Measurements from ENCODE around the gene NID1.

Gene NID1

DNA sequence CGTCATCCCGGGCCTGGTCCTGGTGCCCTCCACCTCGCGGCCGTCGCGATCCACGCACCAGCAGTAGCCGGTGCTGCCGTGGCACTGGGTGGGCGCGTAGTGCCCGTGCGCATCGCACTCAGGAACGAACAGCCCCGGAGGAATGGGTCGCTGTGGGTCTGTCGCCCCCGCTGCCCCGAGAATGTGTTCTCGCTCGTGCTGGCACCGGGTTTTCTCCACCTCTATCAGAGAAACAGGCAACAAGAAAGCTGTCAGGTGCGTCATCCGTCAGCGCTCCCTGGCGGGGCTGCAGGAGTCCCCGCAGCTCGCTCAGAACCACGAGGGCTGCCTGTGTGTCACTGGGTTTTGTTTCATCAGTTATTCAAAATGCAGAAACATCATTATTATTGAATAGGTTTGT is 71.2 kb downstream of the NID1 start:
- Histone ChIP-seq H3K4me3 (ENCODE audit: low read depth in 1 of 2, low read length in 2 of 2) (no peak overlapping the region), H3K36me3 (ENCODE audit: control insufficient read depth in 1 of 2, insufficient read depth in 2 of 2, low read length in 2 of 2) (peaks cover 36 to 92% of the 10 kb centered on the region in 2 donors), H3K27ac (ENCODE audit: low read length) (no peak overlapping the region), H3K4me1 (ENCODE audit: control insufficient read depth in 1 of 2, insufficient read depth in 2 of 2, low read length in 2 of 2) (no peaks in the 10 kb centered on the region), H3K27me3 (ENCODE audit: low read depth, low read length) (no peaks in the 10 kb centered on the region), H3K9me3 (ENCODE audit: control insufficient read depth in 1 of 2, low read length in 2 of 2) (peaks cover 0 to 8% of the 10 kb centered on the region in 2 donors)

DNA sequence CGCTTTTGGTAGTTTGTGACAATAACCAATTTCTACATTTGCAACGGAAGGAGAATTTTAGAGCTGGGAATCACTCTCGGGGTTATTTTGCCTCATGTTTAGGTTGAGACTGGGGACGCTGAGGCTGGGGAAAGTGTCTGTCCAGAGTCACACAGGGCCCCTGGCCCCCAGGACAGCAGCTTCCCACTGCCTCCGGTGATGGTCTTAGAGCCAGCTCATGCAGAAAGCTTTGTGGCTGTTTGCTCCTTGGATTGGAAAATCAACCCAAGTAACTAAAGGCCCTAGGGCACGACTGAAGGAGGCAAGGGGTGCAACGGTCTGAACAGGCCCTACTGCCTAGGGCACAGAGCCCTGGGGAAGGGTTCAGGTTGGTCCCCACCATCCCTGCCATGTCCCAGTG is 72.0 kb downstream of the NID1 start:
- Histone ChIP-seq H3K27ac (ENCODE audit: low read length) (no peak overlapping the region), H3K36me3 (ENCODE audit: control insufficient read depth in 1 of 2, insufficient read depth in 2 of 2, low read length in 2 of 2) (peaks cover 44 to 94% of the 10 kb centered on the region in 2 donors)

DNA sequence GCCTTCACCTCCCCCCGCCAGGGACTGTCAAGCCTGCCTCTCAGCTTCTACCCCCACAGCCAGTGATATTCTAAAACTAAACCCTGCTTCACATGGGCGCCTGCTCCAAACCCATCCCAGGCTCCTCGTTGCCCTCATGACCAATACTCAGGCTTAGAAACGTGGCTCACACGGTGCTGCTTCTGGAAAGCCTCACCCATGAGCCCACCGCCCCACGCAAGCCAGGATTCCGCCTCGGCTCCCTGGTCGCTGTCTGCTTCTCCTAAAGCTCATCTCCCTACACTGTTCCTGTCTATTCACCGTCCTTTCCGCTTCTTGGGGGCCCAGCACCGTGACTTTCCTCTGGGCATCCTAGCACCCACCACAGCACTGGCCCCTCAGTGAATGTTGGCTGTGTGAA is 72.5 kb downstream of the NID1 start:
- H3K4me3 ChIP-seq (ENCODE audit: low read depth in 1 of 2, low read length in 2 of 2), result no peak overlapping the region
- no peaks in the 10 kb centered on the region for H3K27me3 ChIP-seq (ENCODE audit: low read depth, low read length)
- no peak overlapping the region for H3K27ac ChIP-seq (ENCODE audit: low read length)
- H3K4me1 ChIP-seq (ENCODE audit: control insufficient read depth in 1 of 2, insufficient read depth in 2 of 2, low read length in 2 of 2), result no peaks in the 10 kb centered on the region
- H3K36me3 ChIP-seq (ENCODE audit: control insufficient read depth in 1 of 2, insufficient read depth in 2 of 2, low read length in 2 of 2), result peaks cover 48 to 97% of the 10 kb centered on the region in 2 donors
- peaks cover 0 to 8% of the 10 kb centered on the region in 2 donors for H3K9me3 ChIP-seq (ENCODE audit: control insufficient read depth in 1 of 2, low read length in 2 of 2)

More for the DNA sequence above, 72.0 kb downstream of the NID1 start:
- Histone ChIP-seq H3K9me3 (ENCODE audit: control insufficient read depth in 1 of 2, low read length in 2 of 2) (peaks cover 0 to 8% of the 10 kb centered on the region in 2 donors), H3K4me3 (ENCODE audit: low read depth in 1 of 2, low read length in 2 of 2) (no peak overlapping the region), H3K4me1 (ENCODE audit: control insufficient read depth in 1 of 2, insufficient read depth in 2 of 2, low read length in 2 of 2) (no peaks in the 10 kb centered on the region), H3K27me3 (ENCODE audit: low read depth, low read length) (no peaks in the 10 kb centered on the region)

GRCh38 chr1:235990330-235990795 is 74.5 kb downstream of the NID1 start:
- Histone ChIP-seq H3K9me3 (ENCODE audit: control insufficient read depth in 1 of 2, low read length in 2 of 2) (peaks cover 0 to 8% of the 10 kb centered on the region in 2 donors), H3K27me3 (ENCODE audit: low read depth, low read length) (no peaks in the 10 kb centered on the region), H3K4me3 (ENCODE audit: low read depth in 1 of 2, low read length in 2 of 2) (no peak overlapping the region), H3K27ac (ENCODE audit: low read length) (no peak overlapping the region), H3K36me3 (ENCODE audit: control insufficient read depth in 1 of 2, insufficient read depth in 2 of 2, low read length in 2 of 2) (peaks cover 48 to 88% of the 10 kb centered on the region in 2 donors), H3K4me1 (ENCODE audit: control insufficient read depth in 1 of 2, insufficient read depth in 2 of 2, low read length in 2 of 2) (peaks cover 0 to under 1% of the 10 kb centered on the region in 2 donors)

- peaks cover 0 to 12% of the 10 kb centered on the region in 2 donors for H3K4me1 ChIP-seq (ENCODE audit: control insufficient read depth in 1 of 2, insufficient read depth in 2 of 2, low read length in 2 of 2)
- H3K27me3 ChIP-seq (ENCODE audit: low read depth, low read length), result no peaks in the 10 kb centered on the region
- peaks cover 0 to 8% of the 10 kb centered on the region in 2 donors for H3K9me3 ChIP-seq (ENCODE audit: control insufficient read depth in 1 of 2, low read length in 2 of 2)
- peaks cover 51 to 87% of the 10 kb centered on the region in 2 donors for H3K36me3 ChIP-seq (ENCODE audit: control insufficient read depth in 1 of 2, insufficient read depth in 2 of 2, low read length in 2 of 2)
- H3K27ac ChIP-seq (ENCODE audit: low read length), result no peak overlapping the region
- no peak overlapping the region for H3K4me3 ChIP-seq (ENCODE audit: low read depth in 1 of 2, low read length in 2 of 2)
Measured at GRCh38 chr1:235989105-235989504, 75.8 kb downstream of the NID1 start.

DNA sequence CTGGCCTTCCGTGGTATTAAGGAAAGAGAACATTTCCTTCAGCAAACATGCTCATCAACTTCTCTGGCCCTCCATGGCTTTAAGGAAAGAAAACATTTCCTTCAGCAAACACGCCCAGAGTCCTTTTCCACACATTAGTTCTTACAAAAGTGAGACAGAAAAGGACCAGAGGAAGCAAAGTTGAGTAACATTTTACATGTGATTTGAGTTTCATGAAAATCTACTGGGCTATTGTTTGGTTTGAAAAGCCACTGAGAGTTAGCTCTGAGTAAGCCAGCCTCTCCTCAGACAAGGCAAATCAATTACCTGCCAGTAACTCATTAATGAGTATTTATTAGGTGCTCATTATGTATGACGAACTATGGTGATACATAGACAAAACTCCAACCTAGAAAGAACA is 78.0 kb downstream of the NID1 start:
- Histone ChIP-seq H3K9me3 (ENCODE audit: control insufficient read depth in 1 of 2, low read length in 2 of 2) (peaks cover 0 to 8% of the 10 kb centered on the region in 2 donors), H3K27me3 (ENCODE audit: low read depth, low read length) (no peaks in the 10 kb centered on the region), H3K4me1 (ENCODE audit: control insufficient read depth in 1 of 2, insufficient read depth in 2 of 2, low read length in 2 of 2) (peaks cover 7 to 12% of the 10 kb centered on the region in 2 donors), H3K36me3 (ENCODE audit: control insufficient read depth in 1 of 2, insufficient read depth in 2 of 2, low read length in 2 of 2) (peaks cover 42 to 76% of the 10 kb centered on the region in 2 donors), H3K4me3 (ENCODE audit: low read depth in 1 of 2, low read length in 2 of 2) (no peak overlapping the region), H3K27ac (ENCODE audit: low read length) (no peak overlapping the region)

- H3K4me1 ChIP-seq (ENCODE audit: control insufficient read depth in 1 of 2, insufficient read depth in 2 of 2, low read length in 2 of 2), result peaks cover 7 to 12% of the 10 kb centered on the region in 2 donors
Measured at GRCh38 chr1:235984041-235984825, 80.7 kb downstream of the NID1 start.

GRCh38 chr1:235980976-235981375 is 83.9 kb downstream of the NID1 start:
- Histone ChIP-seq H3K27me3 (ENCODE audit: low read depth, low read length) (no peaks in the 10 kb centered on the region), H3K36me3 (ENCODE audit: control insufficient read depth in 1 of 2, insufficient read depth in 2 of 2, low read length in 2 of 2) (peaks cover 66 to 77% of the 10 kb centered on the region in 2 donors), H3K27ac (ENCODE audit: low read length) (no peak overlapping the region), H3K9me3 (ENCODE audit: control insufficient read depth in 1 of 2, low read length in 2 of 2) (peaks cover 0 to 9% of the 10 kb centered on the region in 2 donors), H3K4me3 (ENCODE audit: low read depth in 1 of 2, low read length in 2 of 2) (no peak overlapping the region), H3K4me1 (ENCODE audit: control insufficient read depth in 1 of 2, insufficient read depth in 2 of 2, low read length in 2 of 2) (peaks cover 7 to 12% of the 10 kb centered on the region in 2 donors)

More at GRCh38 chr1:235984041-235984825, 80.7 kb downstream of the NID1 start:
- H3K27ac ChIP-seq (ENCODE audit: low read length), result peak overlapping the region; percentile 87
- no peaks in the 10 kb centered on the region for H3K9me3 ChIP-seq (ENCODE audit: control insufficient read depth in 1 of 2, low read length in 2 of 2)
- H3K27me3 ChIP-seq (ENCODE audit: low read depth, low read length), result no peaks in the 10 kb centered on the region
- peaks cover 50 to 76% of the 10 kb centered on the region in 2 donors for H3K36me3 ChIP-seq (ENCODE audit: control insufficient read depth in 1 of 2, insufficient read depth in 2 of 2, low read length in 2 of 2)
- no peak overlapping the region for H3K4me3 ChIP-seq (ENCODE audit: low read depth in 1 of 2, low read length in 2 of 2)

DNA sequence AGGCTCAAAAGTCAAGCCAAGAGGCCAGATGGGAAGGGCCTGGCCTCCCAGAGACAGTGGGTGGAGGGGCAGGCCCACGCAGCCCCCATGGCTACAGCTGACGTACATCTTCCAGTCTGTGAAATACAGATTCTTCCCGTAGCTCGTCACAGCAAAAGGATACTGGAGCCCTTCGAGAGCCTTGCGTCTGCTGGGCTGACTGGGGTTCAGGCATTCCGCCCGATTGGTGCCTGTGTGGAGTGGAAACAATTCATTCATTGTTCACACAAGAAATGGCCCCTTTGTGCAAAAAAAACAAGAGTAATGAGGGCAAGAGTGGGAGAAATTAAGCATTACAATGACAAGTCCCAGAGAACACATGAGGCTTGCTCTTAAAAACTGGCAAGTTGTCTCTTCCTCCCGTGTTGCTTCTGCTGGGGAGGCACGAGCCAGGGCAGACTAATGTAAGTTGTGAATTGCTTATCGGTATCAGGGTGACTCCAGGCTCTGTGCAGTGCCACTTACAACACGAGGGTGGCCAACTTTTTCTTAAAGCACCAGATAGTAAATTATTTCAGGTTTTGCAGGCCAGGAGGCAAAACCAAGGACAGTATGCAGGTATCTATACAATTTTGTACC is 85.1 kb downstream of the NID1 start:
- H3K4me3 ChIP-seq (ENCODE audit: low read depth in 1 of 2, low read length in 2 of 2), result no peak overlapping the region
- H3K27me3 ChIP-seq (ENCODE audit: low read depth, low read length), result no peaks in the 10 kb centered on the region
- peaks cover 0 to 9% of the 10 kb centered on the region in 2 donors for H3K9me3 ChIP-seq (ENCODE audit: control insufficient read depth in 1 of 2, low read length in 2 of 2)
- H3K27ac ChIP-seq (ENCODE audit: low read length), result no peak overlapping the region
- H3K36me3 ChIP-seq (ENCODE audit: control insufficient read depth in 1 of 2, insufficient read depth in 2 of 2, low read length in 2 of 2), result peaks cover 68 to 75% of the 10 kb centered on the region in 2 donors
- peaks cover 7% of the 10 kb centered on the region in 2 donors for H3K4me1 ChIP-seq (ENCODE audit: control insufficient read depth in 1 of 2, insufficient read depth in 2 of 2, low read length in 2 of 2)

DNA sequence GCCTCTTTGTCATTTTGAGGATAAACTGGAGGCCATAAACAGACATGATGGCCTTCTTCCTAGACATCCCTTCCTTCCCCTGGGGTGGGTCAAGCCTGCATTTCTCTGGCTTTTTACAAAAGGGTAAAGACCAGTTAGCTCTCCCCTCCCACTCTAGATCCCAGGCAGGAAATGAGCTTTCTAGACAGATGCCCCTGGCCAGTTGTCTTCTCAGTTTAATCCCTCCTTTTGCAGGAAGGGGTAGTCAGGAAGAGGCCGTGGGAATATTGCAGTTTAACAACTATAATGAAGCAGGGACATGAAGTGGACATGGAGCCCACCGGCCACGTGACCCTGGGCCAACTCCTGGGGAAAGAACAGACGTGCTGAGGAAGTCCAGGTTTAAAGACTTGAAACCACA is 85.7 kb downstream of the NID1 start:
- Histone ChIP-seq H3K27ac (ENCODE audit: low read length) (no peak overlapping the region), H3K36me3 (ENCODE audit: control insufficient read depth in 1 of 2, insufficient read depth in 2 of 2, low read length in 2 of 2) (peaks cover 65 to 74% of the 10 kb centered on the region in 2 donors), H3K9me3 (ENCODE audit: control insufficient read depth in 1 of 2, low read length in 2 of 2) (peaks cover 0 to 9% of the 10 kb centered on the region in 2 donors), H3K27me3 (ENCODE audit: low read depth, low read length) (no peaks in the 10 kb centered on the region), H3K4me1 (ENCODE audit: control insufficient read depth in 1 of 2, insufficient read depth in 2 of 2, low read length in 2 of 2) (peaks cover under 1 to 7% of the 10 kb centered on the region in 2 donors), H3K4me3 (ENCODE audit: low read depth in 1 of 2, low read length in 2 of 2) (no peak overlapping the region)

GRCh38 chr1:235976490-235976889 is 88.4 kb downstream of the NID1 start:
- H3K9me3 ChIP-seq (ENCODE audit: control insufficient read depth in 1 of 2, low read length in 2 of 2), result peaks cover 0 to 9% of the 10 kb centered on the region in 2 donors
- H3K4me3 ChIP-seq (ENCODE audit: low read depth in 1 of 2, low read length in 2 of 2), result no peak overlapping the region
- no peak overlapping the region for H3K27ac ChIP-seq (ENCODE audit: low read length)
- no peaks in the 10 kb centered on the region for H3K27me3 ChIP-seq (ENCODE audit: low read depth, low read length)
- peaks cover 54 to 59% of the 10 kb centered on the region in 2 donors for H3K36me3 ChIP-seq (ENCODE audit: control insufficient read depth in 1 of 2, insufficient read depth in 2 of 2, low read length in 2 of 2)
- peaks cover under 1 to 1% of the 10 kb centered on the region in 2 donors for H3K4me1 ChIP-seq (ENCODE audit: control insufficient read depth in 1 of 2, insufficient read depth in 2 of 2, low read length in 2 of 2)

All from muscle layer of duodenum (tissue), 2 donors.